Ovary (tissue), 9 donors: ENCODE results near the gene TLR2. TPM values are rescaled to one million over a fixed set of nuclear protein-coding genes. Genes with fewer than 3 reads are reported as not detected.

Source experiments
- DNase-seq, 5 donors: peaks; one replicate each; pipeline ENCODE4 v3.0.0-alpha.2; 2019 to 2020
- H3K27ac ChIP-seq, 2 donors: fragments of 200-600 bp; one replicate each; pipeline versions ENCODE4 v1.5.1 to v1.8.0; 2019 to 2022
- H3K27me3 ChIP-seq: fragments of 200-600 bp; one replicate; pipeline ENCODE4 v1.8.0; 2022
- H3K36me3 ChIP-seq: fragments of 200-600 bp; sonication (generic); one replicate; pipeline ENCODE4 v1.5.1; 2019
- H3K4me1 ChIP-seq: one replicate; pipeline ENCODE4 v1.8.1; 2013; ENCODE audit warnings: mild to moderate bottlenecking, moderate library complexity; ENCODE audit not compliant: insufficient read depth
- H3K4me3 ChIP-seq: fragments of 200-600 bp; sonication (generic); one replicate; pipeline ENCODE4 v1.5.1; 2017
- H3K9me3 ChIP-seq, 2 donors: fragments of 200-600 bp in 1 of 2; sonication (generic) in 1 of 2; one replicate each; pipeline versions ENCODE4 v1.5.1 to v1.8.1; 2013 to 2019; ENCODE audit warnings: mild to moderate bottlenecking in 1 of 2, moderate library complexity in 1 of 2
- EP300 ChIP-seq: sonication (generic); formaldehyde crosslinking; IDR thresholded peaks from one replicate; pipeline ENCODE4 v1.6.1; 2017; ENCODE audit warnings: antibody characterized with exemption
- POLR2A ChIP-seq: fragments of 450-650 bp; IDR thresholded peaks from one replicate; pipeline ENCODE4 v1.6.1; 2017; ENCODE audit warnings: antibody characterized with exemption, mild to moderate bottlenecking, moderate library complexity
- WGBS, 3 donors: extraction: QIAGEN DNeasy Blood & Tissue Kit in 1 of 3; methylation state at CpG; one replicate each; pipeline versions ENCODE4 v1.1.5 to v1.1.7; 2013 to 2017; 5-methylcytosine and 5-hydroxymethylcytosine counted together
- intact Hi-C, 4 donors: fragments of 100-400 bp; cut with DNase I; formaldehyde crosslinking; loops; one replicate each; pipeline versions ENCODE4 v1.11.0 to v1.15.1; 2022 to 2023
- polyA plus RNA-seq, 2 donors: library from polyadenylated mRNA; stranded (reverse); fragments of 200-250 nt in 1 of 2; fragments of 350-450 nt in 1 of 2; fragmentation: Illumina TruSeq in 1 of 2; extraction: RNeasy Lipid Tissue Mini Kit (QIAGEN cat#74804) in 1 of 2; gene quantifications; one replicate each; pipeline ENCODE4 v1.2.3, GENCODE V29; 2013 to 2014
- total RNA-seq, 7 donors: library from RNA; depleted of rRNA in 2 of 7; stranded (reverse); fragments of >200 nt in 2 of 7; fragmentation: NEBNext Ultra II Directional in 3 of 7; extraction: Animal tissue kit (Norgen Biotek cat#: 25700) in 3 of 7; gene quantifications; one replicate each; pipeline versions ENCODE4 v1.1.0 to v1.2.4, GENCODE V29; 2016 to 2023
- TF ChIP-seq, protein P1 (sequence below), 3 donors: fragments of 450-650 bp in 2 of 3; fragments of 200-600 bp in 1 of 3; IDR thresholded peaks; one replicate each; pipeline versions ENCODE4 v1.5.1 to v1.8.0; 2016 to 2022; ENCODE audit warnings: antibody characterized with exemption in 3 of 3, mild to moderate bottlenecking in 1 of 3
- donor health status: DM: no; HTN: no; CAD: no; lungs with moderate emphysema.
- donor health status: DM: no; HTN: no; CAD: no.
- donor health status: Bipolar disorder and iron deficiency.
- donor health status: DM: yes; HTN: yes; CAD: no.
- donor health status: DM: no; HTN: no; CAD: no.
- donor health status: DM: yes; HTN: yes; CAD: no.

Gene TLR2
- total and polyA plus RNA-seq, 9 donors = 2.0 to 17.9 (median 9.3) TPM

DNA sequence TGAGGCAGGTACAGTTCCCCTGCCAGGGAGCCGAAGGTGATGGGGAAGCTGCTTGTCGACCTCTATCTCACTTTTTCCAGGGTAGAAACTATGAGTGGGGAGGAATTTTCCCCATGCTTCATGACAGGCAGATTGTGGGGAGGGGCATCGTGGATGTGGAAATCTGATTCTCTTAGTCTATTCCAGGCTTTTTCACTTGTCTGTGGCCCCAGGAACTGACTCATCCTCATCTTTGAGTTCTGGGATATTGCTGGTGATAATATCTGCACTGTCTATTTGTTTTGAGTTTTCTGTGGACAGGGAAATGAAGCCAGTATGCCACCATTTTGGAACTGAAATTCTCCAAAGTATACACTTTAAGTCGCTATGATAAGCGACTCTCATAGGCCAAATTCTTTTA, 7.6 kb upstream of the TLR2 start:
- no peaks in the 10 kb centered on the region for H3K4me1 ChIP-seq
- WGBS, 3 donors = 79 to 84% (median 84%) methylated on average over 5 of the region's 5 CpGs
- no peak overlapping the region for H3K27ac ChIP-seq
- H3K9me3 ChIP-seq = no peaks in the 10 kb centered on the region
- no peaks in the 10 kb centered on the region for H3K36me3 ChIP-seq
- DNase-seq = no peak
- H3K4me3 ChIP-seq = no peak overlapping the region
- TF ChIP-seq, protein P1, sequence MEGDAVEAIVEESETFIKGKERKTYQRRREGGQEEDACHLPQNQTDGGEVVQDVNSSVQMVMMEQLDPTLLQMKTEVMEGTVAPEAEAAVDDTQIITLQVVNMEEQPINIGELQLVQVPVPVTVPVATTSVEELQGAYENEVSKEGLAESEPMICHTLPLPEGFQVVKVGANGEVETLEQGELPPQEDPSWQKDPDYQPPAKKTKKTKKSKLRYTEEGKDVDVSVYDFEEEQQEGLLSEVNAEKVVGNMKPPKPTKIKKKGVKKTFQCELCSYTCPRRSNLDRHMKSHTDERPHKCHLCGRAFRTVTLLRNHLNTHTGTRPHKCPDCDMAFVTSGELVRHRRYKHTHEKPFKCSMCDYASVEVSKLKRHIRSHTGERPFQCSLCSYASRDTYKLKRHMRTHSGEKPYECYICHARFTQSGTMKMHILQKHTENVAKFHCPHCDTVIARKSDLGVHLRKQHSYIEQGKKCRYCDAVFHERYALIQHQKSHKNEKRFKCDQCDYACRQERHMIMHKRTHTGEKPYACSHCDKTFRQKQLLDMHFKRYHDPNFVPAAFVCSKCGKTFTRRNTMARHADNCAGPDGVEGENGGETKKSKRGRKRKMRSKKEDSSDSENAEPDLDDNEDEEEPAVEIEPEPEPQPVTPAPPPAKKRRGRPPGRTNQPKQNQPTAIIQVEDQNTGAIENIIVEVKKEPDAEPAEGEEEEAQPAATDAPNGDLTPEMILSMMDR (IDR thresholded peaks at IDR 0.05) = no peak
- no peak for TF ChIP-seq POLR2A
- TF ChIP-seq EP300 = no peak
- intact Hi-C loops = no loop called here
- no peaks in the 10 kb centered on the region for H3K27me3 ChIP-seq

DNA sequence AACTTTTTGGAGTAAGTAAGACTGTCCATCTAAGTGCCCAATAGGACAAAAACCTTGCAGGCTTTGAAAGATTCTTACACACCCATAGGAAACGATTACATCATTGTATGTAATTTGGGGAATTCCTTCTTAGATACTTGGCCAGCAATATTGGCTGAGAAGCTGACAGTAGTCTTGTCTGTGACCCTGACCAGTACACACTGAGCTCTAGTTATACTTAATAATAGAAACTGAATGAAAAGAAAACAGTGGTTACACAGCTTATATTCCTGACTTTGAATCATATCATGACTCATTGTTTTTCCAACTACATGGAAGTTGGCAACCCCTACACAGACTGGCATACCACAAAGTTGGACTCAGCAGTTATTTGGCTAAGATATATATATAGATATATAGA, 7.1 kb upstream of the TLR2 start:
- Histone ChIP-seq H3K4me1 (no peaks in the 10 kb centered on the region), H3K36me3 (no peaks in the 10 kb centered on the region), H3K27me3 (no peaks in the 10 kb centered on the region), H3K4me3 (no peak overlapping the region), H3K9me3 (no peaks in the 10 kb centered on the region), H3K27ac (no peak overlapping the region)
- TF ChIP-seq, protein P1 (IDR thresholded peaks at IDR 0.05) = no peak
- TF ChIP-seq EP300 (no peak), POLR2A (no peak)
- DNase-seq = no peak
- intact Hi-C loops = no loop called here
- 33 to 48% (median 46%) methylated on average over 1 of the region's 1 CpG for WGBS, 3 donors

DNA sequence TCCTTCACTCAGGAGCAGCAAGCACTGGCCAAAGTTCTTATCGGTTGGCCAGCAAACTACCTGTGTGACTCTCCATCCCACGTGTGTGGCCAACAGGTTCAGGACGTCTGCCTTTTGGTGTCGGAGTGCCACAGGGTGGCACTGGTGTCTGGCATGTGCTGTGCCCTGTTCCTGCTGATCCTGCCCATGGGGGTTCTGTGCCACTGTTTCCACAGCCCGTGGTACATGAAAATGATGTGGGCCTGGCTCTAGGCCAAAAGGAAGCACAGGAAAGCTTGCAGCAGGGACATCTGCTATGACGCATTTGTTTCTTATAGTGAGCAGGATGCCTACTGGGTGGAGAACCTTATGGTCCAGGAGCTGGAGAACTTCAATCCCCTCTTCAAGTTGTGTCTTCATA, 4.6 kb upstream of the TLR2 start:
- H3K9me3 ChIP-seq = no peaks in the 10 kb centered on the region
- H3K27me3 ChIP-seq = no peaks in the 10 kb centered on the region
- TF ChIP-seq, protein P1 (IDR thresholded peaks at IDR 0.05) = no peak
- TF ChIP-seq POLR2A = no peak
- TF ChIP-seq EP300 = no peak
- H3K36me3 ChIP-seq = no peaks in the 10 kb centered on the region
- intact Hi-C loops = no loop called here
- no peak overlapping the region for H3K4me3 ChIP-seq
- 71 to 72% (median 72%) methylated on average over 6 of the region's 6 CpGs for WGBS, 3 donors
- no peak overlapping the region for H3K27ac ChIP-seq
- peaks cover 2% of the 10 kb centered on the region for H3K4me1 ChIP-seq
- DNase-seq = no peak

DNA sequence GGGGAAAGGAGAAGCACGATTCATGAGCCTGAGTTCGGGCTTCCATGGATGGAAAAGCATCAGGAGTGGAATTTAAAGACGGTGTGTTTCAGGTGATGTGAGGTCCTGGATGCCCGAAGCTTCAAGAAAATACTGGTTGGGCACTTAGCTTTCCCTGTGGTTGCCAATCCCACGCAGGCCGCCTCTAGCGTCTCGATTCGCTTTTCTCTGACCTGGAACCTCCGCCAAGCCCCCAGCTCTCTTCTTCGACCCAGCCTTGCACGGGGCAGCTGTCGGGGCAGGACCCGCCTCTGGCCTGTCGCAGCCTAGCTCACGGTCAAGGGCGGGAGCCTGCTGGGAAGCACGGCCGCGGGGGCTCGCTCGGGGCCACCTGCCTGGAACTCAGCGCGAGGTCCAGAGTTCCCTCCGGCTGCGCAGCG, 308 bp upstream of the TLR2 start:
- H3K27me3 ChIP-seq = no peaks in the 10 kb centered on the region
- peaks cover 6% of the 10 kb centered on the region for H3K4me1 ChIP-seq
- no peak for DNase-seq
- 7 to 12% (median 7%) methylated on average over 21 to 27 of the region's 27 CpGs for WGBS, 3 donors
- H3K36me3 ChIP-seq = no peaks in the 10 kb centered on the region
- TF ChIP-seq POLR2A (no peak), EP300 (no peak)
- TF ChIP-seq, protein P1 (IDR thresholded peaks at IDR 0.05) = no peak
- intact Hi-C loops = no loop called here
- peak overlapping the region; percentile 44 for H3K4me3 ChIP-seq
- no peaks in the 10 kb centered on the region for H3K9me3 ChIP-seq
- no peak overlapping the region for H3K27ac ChIP-seq
